ENCODE results near the gene C10orf143.

C10orf143 gene

GRCh38 chr10:130046591-130046990 lies 64.0 kb downstream of the C10orf143 start:
- no peak for DNase-seq (ENCODE audit: insufficient read length, low spot score)
- no peak for TF ChIP-seq TAF1 (IDR thresholded peaks at IDR 0.05; ENCODE audit: low read depth, low read length)
- no peak for TF ChIP-seq POLR2A (IDR thresholded peaks at IDR 0.05; ENCODE audit: low read depth, low read length)
- TF ChIP-seq POLR2AphosphoS5 (IDR thresholded peaks at IDR 0.05; ENCODE audit: low read depth, low read length), result no peak
- no peak for TF ChIP-seq SPI1 (IDR thresholded peaks at IDR 0.05; ENCODE audit: low read depth, low read length)
- TF ChIP-seq PAX5 (IDR thresholded peaks at IDR 0.05; ENCODE audit: insufficient read depth, low read length, severe bottlenecking), result no peak
- no peak for TF ChIP-seq POU2F2 (IDR thresholded peaks at IDR 0.05; ENCODE audit: low read depth, low read length)
- no peak for FAIRE-seq

- DNase-seq (ENCODE audit: insufficient read length, low spot score), result no peak
- FAIRE-seq, result no peak
- TF ChIP-seq SPI1 (IDR thresholded peaks at IDR 0.05; ENCODE audit: low read depth, low read length) (no peak), POU2F2 (IDR thresholded peaks at IDR 0.05; ENCODE audit: low read depth, low read length) (no peak), TAF1 (IDR thresholded peaks at IDR 0.05; ENCODE audit: low read depth, low read length) (no peak)
These were observed 64.8 kb downstream of the C10orf143 start for GRCh38 chr10:130045801-130046321.

- FAIRE-seq, result no peak
- no peak for DNase-seq (ENCODE audit: insufficient read length, low spot score)
These were observed 65.5 kb downstream of the C10orf143 start for GRCh38 chr10:130045091-130045652.

GRCh38 chr10:130044067-130045061 lies 66.3 kb downstream of the C10orf143 start:
- TF ChIP-seq TAF1 (IDR thresholded peaks at IDR 0.05; ENCODE audit: low read depth, low read length) (no peak), POLR2A (IDR thresholded peaks at IDR 0.05; ENCODE audit: low read depth, low read length) (no peak), PAX5 (IDR thresholded peaks at IDR 0.05; ENCODE audit: insufficient read depth, low read length, severe bottlenecking) (no peak)
- FAIRE-seq (no peak), DNase-seq (ENCODE audit: insufficient read length, low spot score) (no peak)

More at GRCh38 chr10:130045091-130045652, 65.5 kb downstream of the C10orf143 start:
- no peak for TF ChIP-seq TAF1 (IDR thresholded peaks at IDR 0.05; ENCODE audit: low read depth, low read length)
- TF ChIP-seq POLR2A (IDR thresholded peaks at IDR 0.05; ENCODE audit: low read depth, low read length), result no peak
- no peak for TF ChIP-seq SPI1 (IDR thresholded peaks at IDR 0.05; ENCODE audit: low read depth, low read length)
- no peak for TF ChIP-seq POU2F2 (IDR thresholded peaks at IDR 0.05; ENCODE audit: low read depth, low read length)
- no peak for TF ChIP-seq PAX5 (IDR thresholded peaks at IDR 0.05; ENCODE audit: insufficient read depth, low read length, severe bottlenecking)
- no peak for TF ChIP-seq POLR2AphosphoS5 (IDR thresholded peaks at IDR 0.05; ENCODE audit: low read depth, low read length)

GRCh38 chr10:130043491-130043890 lies 67.1 kb downstream of the C10orf143 start:
- FAIRE-seq (no peak), DNase-seq (ENCODE audit: insufficient read length, low spot score) (no peak)
- TF ChIP-seq POLR2AphosphoS5 (IDR thresholded peaks at IDR 0.05; ENCODE audit: low read depth, low read length) (no peak), SPI1 (IDR thresholded peaks at IDR 0.05; ENCODE audit: low read depth, low read length) (no peak), PAX5 (IDR thresholded peaks at IDR 0.05; ENCODE audit: insufficient read depth, low read length, severe bottlenecking) (no peak), POLR2A (IDR thresholded peaks at IDR 0.05; ENCODE audit: low read depth, low read length) (no peak), TAF1 (IDR thresholded peaks at IDR 0.05; ENCODE audit: low read depth, low read length) (no peak), POU2F2 (IDR thresholded peaks at IDR 0.05; ENCODE audit: low read depth, low read length) (no peak)

- FAIRE-seq, result no peak
- DNase-seq (ENCODE audit: insufficient read length, low spot score), result no peak
- TF ChIP-seq POLR2AphosphoS5 (IDR thresholded peaks at IDR 0.05; ENCODE audit: low read depth, low read length), result no peak
- TF ChIP-seq POU2F2 (IDR thresholded peaks at IDR 0.05; ENCODE audit: low read depth, low read length), result no peak
- no peak for TF ChIP-seq SPI1 (IDR thresholded peaks at IDR 0.05; ENCODE audit: low read depth, low read length)
- no peak for TF ChIP-seq TAF1 (IDR thresholded peaks at IDR 0.05; ENCODE audit: low read depth, low read length)
- TF ChIP-seq POLR2A (IDR thresholded peaks at IDR 0.05; ENCODE audit: low read depth, low read length), result no peak
- no peak for TF ChIP-seq PAX5 (IDR thresholded peaks at IDR 0.05; ENCODE audit: insufficient read depth, low read length, severe bottlenecking)
These were observed 68.2 kb downstream of the C10orf143 start for GRCh38 chr10:130042381-130042780.

- DNase-seq (ENCODE audit: insufficient read length, low spot score) (no peak), FAIRE-seq (no peak)
- TF ChIP-seq POLR2A (IDR thresholded peaks at IDR 0.05; ENCODE audit: low read depth, low read length), result no peak
- TF ChIP-seq TAF1 (IDR thresholded peaks at IDR 0.05; ENCODE audit: low read depth, low read length), result no peak
- no peak for TF ChIP-seq PAX5 (IDR thresholded peaks at IDR 0.05; ENCODE audit: insufficient read depth, low read length, severe bottlenecking)
- no peak for TF ChIP-seq SPI1 (IDR thresholded peaks at IDR 0.05; ENCODE audit: low read depth, low read length)
- no peak for TF ChIP-seq POU2F2 (IDR thresholded peaks at IDR 0.05; ENCODE audit: low read depth, low read length)
- no peak for TF ChIP-seq POLR2AphosphoS5 (IDR thresholded peaks at IDR 0.05; ENCODE audit: low read depth, low read length)
These were observed 68.9 kb downstream of the C10orf143 start for GRCh38 chr10:130041451-130042371.

GRCh38 chr10:130040817-130041330 lies 69.8 kb downstream of the C10orf143 start:
- no peak for DNase-seq (ENCODE audit: insufficient read length, low spot score)
- TF ChIP-seq POLR2AphosphoS5 (IDR thresholded peaks at IDR 0.05; ENCODE audit: low read depth, low read length) (no peak), POLR2A (IDR thresholded peaks at IDR 0.05; ENCODE audit: low read depth, low read length) (no peak), TAF1 (IDR thresholded peaks at IDR 0.05; ENCODE audit: low read depth, low read length) (no peak), PAX5 (IDR thresholded peaks at IDR 0.05; ENCODE audit: insufficient read depth, low read length, severe bottlenecking) (no peak), POU2F2 (IDR thresholded peaks at IDR 0.05; ENCODE audit: low read depth, low read length) (no peak), SPI1 (IDR thresholded peaks at IDR 0.05; ENCODE audit: low read depth, low read length) (no peak)
- no peak for FAIRE-seq
